HG02623 (cell line): Measurements from ENCODE around the gene RPS27L.

Experiments
- ATAC-seq: cut with Tn5 transposase; IDR thresholded peaks from one replicate; pipeline ENCODE4 v1.9.1; 2021; ENCODE audit warnings: moderate library complexity; ENCODE audit not compliant: unreplicated experiment

The RPS27L gene

DNA sequence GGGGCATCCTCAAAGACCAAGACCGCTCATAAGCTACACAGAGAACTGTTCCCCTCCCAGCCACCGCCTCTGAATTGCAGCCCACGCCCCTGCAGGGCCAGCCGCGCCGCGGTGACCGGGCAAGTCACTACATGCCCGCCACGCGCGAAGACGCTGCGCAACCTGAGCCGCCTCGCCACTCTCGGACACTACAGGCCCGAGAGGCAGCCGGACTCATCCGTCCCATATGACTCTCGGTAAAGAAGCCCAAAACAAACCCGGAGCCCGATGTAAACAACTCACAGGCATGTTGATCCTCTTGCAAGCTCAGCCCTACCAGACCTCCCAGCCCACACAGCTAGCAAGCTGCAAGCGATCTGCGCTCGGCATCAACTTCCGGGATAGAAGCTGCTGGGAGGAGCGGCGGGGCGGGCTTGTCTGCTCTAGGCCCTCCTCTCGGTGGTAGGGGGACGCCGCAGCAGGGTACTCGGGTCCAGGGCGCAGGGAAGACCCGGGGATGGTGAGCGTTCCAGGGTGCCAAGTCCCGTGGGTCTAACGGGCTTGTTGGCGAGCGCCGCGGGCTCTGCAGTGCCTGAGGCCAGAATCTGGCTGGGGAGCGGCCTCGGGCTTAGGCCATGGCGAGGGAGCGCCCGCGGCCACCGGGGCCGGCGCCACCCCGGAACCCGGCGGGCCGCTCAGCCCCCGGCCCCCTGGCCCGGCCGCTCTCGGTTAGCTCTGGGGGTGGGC lies at the start of gene RPS27L:
Gene RPS27L (minus strand): TSS at position 360 of the 726 bp plus-strand sequence. CDS start 72 bp downstream, at position 288.
- ATAC-seq: peak; percentile 86

DNA sequence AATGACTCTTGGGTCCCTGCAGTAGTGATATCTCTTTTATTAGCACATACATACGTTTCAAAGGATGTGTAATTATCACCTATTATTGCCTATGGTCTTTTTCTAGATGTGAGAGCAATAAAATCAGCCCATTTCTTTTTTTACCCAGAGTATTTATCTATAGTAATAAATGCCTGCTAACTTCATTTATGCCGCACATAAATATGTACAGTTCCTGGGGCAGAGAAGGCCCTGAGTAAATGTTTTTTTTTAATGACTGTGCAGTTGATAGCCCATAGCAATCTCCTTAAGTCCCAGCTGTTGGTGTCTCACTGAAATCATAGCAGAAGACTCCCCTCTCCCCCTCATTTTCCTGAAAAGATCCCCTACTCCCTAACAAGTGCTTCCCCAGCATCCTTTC lies 48.8 kb upstream of the RPS27L start:
- ATAC-seq: no peak

DNA sequence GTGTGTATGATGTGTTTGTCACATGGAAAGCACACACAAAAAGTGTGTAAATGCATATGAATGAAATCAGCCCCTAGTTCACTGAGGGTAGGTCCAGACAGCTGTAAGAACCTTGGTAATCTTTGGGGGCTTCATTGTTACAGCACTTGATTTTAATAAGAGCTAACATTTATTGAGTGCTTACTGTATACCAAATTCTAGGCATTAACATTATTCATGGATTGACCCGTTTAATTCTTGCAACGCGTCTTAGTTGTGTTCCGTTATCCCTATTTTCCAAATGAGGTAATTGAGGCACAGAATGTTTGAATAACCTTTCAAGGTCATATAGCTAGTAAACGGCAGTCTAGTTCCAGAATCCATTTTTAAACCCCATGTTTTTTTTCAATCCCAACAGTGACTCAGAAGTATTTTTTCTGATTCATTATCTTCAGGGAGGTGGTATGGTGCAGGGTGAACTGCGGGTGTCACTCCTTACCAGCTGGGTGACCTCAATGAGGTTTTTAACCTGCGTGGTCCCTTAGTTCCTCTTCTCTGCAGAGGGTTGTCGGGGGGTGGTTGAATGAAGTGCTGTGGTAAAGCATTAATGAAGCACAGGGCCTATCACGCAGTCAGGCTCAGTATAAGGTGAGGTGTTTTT lies 46.3 kb upstream of the RPS27L start:
- no peak for ATAC-seq

DNA sequence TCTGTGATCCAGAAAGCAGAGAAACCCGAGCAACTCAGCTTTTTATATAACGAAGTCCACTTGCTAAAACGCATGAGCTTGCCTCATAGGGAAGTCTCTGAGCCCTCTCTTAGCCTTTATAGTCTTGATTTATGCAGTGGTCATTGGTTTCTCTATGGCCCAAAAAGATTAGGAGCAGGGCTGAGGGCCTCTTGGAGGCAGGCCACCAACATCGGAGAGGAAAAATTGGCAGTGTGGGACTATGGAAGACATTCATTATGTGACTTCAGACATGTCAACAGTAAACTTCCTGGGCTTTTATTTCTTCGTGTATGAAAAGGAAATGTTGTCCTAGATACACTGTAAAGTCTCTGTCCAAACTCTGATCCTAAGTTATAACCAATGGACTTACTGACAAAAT lies 45.6 kb upstream of the RPS27L start:
- ATAC-seq: no peak

DNA sequence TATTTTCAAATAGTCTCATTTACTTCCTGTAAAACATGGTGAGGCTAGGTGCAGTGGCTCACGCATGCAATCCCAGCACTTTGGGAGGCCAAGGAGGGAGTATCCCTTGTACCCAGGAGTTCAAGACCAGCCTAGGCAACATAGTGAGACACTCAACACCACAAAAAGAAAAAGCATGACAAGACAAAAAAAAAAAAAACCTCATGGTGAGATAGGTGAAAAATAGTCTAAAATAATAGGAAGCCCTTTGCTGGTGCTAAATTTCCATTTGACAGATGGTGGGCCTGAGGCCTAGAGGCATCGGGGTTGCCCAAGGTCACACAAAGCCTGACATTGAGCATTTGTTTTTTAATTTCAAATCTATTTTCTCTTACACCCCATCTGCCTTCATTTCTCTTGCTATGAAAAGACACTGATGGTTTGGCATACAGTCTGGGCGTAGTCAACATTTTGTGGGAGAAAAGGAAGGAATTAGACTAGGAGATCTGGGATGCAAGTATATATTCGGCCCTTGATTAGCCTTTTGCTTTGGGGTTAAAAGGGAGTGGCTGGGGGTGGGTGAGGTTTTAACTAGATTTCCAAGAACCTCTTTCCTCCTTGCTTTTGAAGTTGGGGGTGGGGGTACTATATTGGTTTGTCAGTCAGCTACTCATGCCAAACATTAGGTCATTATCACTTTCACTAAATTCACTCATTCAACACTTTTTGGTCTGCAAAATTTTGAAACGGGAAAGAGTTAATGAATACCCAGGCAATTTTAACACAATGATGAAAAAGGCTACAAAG lies 43.4 kb upstream of the RPS27L start:
- ATAC-seq: no peak

DNA sequence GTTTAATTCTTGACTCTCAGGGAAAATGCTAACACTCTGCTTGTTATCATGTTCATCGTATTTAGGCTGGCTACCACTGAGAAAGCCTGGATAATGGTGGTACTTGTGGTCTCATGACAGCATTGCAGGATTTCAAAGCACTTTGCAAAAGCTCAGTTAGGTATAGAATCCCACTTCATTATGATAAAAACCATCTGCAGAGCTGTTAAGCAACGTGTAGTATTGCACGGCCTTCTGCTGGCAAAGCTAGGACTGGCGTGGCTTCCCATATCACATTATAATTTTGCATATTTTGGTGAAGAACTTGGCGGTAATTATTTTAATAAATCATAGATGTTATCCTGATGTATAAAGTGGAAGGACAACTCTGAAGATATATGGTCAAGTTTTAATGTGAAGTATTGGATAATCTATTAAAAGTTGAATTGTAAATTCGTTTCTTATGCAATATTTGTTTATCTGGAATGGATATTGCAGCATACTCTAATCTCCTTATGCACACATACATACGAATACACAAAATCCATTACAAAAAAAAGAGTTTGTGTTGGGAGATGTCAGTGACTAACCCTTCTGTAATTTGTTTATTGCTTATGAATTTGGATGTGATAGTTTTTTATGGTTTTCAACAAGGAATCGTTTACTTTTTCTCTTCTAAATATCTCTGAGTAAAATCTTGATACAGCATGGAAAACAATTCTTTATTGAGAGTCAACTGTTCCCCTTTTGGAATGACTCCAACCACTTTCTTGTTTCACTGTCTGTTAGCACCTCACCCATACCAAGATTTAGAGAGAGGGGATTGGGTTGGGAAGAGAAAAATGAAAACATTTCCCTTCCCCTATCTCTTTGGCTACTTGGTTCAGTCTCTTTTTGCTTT lies 41.3 kb upstream of the RPS27L start:
- ATAC-seq: no peak

DNA sequence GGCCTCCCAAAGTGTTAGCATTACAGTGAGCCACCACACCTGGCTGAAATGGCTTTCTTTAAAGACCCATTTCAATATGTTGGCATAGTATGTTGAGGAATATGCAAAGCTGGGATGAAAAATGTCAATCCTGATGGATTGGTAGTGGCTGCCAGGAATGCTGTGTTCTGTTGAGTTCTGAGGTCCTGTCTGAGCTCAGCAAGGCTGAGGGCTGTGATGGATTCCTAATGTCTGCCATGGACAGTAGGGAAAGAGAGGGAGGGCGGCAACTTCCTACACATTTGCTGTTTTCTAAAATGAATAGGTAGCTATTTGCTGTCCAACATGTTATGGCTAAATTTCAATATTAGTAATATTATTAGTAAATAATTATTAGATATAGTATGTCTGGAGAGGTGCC lies 40.3 kb upstream of the RPS27L start:
- ATAC-seq: no peak

DNA sequence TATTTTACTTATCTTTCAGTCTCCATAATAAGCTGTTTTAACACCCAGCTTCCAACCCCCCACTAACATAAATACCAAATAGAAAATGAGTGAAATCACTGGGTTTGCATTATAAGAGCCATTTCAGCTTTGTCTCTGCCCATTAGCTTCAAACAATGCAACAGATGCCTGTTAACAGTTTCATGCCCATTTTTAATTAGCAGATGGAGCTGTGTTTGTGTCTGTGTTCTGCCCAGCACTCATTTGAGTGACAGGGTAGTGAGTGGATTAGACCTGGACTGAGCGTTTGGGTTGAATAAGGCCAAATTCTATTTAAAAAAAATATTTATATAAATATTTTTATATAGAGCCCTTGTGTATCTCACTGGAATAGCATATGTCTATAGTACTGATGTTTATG lies 39.6 kb upstream of the RPS27L start:
- no peak for ATAC-seq

DNA sequence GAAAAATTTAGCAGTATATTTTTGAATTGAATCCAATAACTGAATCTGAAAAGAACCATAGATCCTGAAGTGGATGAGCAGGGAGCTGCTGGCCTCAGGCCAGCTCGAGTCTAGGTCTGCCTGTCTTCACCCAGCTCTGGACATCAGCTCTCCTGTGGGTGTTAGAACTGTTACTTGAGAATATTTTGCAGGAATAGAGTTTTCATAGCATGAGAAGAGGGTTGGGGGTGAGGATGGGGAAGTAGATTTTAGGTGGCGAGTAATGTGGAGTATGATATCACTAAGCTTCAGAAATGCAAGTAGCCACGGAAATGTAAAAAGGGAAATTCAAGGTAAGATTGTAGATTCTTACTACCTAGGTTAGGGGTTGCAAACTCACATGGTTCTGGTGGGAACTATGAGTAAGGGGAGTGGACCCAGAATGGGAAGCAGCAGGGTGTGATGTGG lies 38.3 kb upstream of the RPS27L start:
- ATAC-seq: no peak

DNA sequence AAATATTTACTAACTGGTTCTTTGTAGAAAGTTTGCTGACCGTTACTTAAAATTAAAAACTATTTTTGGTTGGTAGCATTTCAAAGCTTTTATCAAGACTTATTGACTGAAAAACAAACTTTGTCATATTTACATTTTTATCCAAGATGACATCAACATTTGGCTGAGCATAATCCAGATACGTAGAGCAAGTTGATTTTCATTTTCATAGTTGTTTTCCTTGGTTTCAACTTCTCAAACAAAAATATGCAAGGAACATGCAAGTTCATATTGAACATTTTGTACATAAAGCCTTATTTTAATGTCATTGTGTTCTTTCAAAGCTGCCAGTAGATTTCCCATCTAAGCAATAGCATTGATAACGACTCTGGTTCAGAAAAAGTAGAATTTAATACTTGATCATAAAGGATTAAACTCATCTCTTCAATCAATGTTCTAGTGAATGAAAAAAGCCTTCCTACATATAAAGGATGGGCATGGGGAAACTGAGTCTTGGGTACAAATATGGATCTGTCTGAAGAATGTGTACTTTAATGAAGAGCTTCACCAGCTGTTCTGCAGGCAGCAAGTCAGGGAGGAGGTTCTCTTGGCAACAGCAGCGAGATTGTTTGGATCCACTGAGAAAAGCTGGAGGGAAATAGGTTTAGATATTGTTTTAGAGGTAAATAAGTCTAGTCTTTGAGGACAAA lies 37.7 kb upstream of the RPS27L start:
- no peak for ATAC-seq

DNA sequence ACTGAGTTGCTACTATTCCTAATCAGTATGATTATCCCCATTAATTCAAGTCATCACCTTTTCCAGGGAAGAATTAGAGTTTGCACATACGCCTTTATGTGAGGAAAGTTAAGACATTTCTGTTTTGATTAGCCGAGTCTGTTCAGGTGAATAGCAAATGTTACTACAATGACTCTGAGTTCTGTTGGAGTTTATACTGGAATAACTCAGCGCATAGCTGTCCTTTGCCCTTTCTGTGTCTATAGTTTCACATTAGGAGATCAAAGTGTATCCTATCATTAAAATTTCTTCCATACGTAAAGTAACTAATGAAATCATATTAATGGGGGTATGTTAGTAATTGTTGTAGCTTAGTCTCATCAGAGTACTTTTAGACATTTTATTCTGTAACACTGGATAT lies 37.0 kb upstream of the RPS27L start:
- ATAC-seq: no peak

DNA sequence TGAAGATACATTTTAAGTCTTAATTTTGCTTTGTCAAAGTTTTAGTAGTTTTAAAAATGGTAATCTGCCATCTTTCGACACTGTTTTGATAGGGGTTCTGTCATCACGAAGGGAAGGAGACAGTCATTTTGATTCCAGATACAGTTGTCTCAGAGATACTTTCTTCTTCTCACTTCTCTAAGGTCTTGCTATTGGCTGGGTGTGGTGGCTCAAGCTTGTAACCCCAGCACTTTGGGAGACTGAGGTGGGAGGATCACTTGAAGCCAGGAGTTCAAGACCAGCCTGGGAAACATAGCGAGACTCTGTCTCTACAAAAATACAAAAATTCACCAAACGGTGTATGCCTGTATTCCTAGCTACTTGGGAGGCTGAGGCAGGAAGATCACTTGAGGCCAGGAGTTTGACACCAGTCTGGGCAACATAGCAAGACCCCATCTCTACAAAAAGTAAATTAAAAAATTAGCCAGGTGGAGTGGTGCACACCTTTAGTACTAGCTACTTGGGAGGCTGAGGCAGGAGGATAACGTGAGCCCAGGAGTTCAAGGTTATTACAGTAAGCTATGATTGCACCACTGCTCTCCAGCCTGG lies 35.4 kb upstream of the RPS27L start:
- no peak for ATAC-seq

DNA sequence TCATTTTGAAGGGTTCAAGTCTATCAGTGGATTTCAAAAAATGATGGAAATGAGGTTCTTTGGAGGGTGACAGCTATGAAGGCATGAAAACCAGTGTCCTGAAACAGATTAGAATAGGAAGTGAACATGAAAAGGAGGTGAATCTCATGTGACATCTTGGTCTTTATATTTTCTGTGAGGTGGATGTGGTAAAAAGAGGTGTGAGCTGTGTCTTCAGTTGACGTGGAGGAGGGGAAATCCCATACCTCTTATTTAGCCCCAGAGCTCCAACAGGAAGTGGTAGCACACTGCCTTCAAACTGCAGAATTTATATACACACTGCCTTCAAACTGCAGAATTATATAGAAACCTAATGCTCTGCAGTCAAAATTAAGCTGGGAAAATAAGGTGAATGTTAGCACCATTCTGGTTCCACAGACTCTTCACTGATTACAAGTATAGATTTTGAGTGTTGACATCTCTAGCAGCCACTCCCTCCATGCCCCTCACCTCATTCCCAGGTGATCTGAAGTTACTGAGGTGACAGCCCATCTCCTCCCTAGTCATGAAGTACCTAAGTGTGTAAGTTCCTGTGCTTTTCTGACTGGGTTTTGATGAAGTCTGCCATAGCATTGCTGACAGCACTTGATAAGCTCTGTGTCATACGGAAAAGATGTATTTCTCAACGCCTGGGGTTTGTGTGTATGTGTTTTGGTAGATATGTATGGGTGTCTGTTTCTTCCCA lies 34.8 kb upstream of the RPS27L start:
- peak; percentile 40 for ATAC-seq

DNA sequence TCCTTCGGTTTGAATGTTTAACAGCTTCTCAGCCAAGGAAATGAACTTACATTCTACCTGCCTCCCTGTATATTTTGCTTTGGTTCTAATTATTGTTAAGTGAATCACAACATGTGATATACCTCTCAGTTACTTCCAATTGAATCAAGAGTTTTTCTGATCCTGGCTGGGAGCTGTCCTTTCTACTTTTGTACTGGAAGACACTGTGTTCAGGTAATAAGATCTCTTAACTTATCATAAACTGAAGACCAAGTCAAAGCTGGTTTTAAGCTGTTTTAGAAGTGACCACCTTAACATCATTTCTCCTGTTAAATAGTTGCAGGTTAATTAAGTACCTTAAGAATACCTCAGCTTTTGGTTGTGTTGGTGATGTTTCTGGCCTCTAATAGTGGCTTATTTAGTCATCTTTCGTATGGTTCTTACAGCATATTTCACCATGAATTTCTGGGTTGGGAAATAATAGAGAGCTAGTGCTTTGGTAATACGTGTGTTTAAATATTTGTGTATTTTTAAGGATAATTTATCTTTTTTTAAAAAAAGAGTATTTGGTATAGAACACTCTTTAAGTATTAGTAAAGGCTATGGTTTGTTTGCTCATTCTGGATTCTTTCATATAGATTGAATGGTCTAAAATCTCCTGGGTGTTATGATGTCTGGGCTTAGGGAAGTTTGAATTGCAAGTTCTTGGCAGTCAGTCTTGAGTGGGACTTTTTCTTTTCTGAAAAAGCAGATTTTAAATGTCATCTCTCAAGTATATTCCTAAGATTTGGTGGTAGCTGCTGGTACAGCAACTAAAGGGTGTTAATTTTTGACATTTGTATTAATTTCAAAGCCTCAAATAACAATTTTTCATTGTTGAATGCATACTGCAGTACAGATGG lies 33.7 kb upstream of the RPS27L start:
- no peak for ATAC-seq

DNA sequence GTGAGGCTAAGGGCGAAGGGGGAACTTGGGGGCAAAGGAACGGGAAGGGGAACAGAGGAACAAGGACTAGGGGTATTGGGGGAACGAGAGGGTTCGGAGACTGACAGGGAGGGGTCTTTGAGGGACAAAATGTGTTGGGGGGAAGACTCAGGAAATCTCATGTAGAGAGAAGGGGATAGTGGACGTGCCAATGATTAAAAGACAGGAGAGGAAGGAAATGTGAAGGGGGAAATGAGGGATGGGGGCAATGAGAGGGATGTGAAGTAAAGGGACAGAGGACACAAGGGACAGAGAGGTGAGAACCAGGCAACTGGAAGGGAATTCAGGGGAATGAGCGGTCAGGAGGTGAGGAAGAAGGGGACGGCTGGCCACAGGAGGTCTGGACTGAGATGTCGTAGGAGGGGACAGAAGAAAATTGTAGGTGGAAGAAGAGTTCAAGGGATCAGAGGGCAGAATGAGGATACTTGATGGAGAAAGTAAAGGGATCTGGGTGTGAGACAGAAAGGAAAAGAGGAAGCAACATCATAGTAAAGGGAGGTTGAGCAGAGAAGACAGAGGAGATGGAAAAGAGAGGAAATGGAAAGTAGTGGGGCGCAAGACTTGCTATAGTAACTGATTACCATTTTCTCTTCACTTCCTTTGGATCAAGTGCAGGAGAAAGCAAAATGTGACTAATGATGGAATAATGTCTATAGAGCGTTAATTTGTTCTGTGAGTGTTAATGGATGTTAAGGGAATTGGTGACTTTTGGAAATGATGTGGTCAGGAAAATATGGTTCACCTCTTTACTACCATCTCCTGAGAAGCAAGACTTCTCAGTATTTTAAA lies 32.9 kb upstream of the RPS27L start:
- ATAC-seq: no peak

DNA sequence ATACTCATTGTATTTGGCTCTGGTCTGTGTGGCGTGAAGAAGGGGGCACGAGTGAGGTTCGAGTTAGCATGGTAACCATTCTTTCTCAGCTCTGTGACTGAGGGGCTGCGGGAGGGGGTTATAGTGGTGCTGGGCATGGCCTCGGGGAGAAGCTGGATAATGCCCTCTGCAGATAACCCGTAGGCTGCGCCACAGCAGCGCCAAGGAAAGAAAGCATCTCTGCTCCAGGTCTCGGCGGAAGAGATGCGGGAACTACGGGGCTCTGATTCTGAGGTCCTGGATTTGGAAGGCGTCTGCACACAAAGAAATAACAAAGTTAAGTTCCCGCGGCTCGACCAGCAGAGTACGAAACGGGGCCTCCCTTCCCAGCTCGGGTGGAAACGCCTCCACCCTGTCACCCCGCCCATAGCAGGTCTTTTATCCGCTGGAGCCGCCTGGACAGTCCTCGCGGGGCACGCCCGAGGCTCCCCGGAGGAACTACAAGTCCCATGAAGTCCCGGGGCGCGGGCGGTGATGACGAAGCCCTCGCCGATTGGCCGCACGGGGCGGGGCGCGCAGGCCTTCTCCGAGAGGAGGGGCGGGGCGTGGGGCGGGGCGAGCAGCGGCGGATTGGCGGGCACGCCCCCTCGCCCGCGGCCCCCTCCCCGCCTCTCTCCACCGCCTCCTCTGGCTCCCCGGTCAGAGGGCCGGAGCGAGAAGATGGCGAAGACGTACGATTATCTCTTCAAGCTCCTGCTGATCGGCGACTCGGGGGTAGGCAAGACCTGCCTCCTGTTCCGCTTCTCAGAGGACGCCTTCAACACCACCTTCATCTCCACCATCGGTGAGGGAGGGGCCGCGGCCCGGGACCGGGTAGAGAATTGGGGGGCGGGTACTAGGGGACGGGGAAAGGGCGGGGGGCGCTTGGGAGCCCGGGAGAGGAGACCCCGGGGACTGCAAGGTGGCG lies 31.9 kb upstream of the RPS27L start, which contains the start of gene RAB8B:
Gene RAB8B (plus strand): TSS at position 681 of the 946 bp plus-strand sequence. CDS start 19 bp downstream, at position 700.
- ATAC-seq: peak; percentile 80
